Measurements from ENCODE around the gene MROH7.

Gene MROH7

GRCh38 chr1:54742282-54742681 lies 100.7 kb downstream of the MROH7 start:
- no peak for DNase-seq (ENCODE audit: low read depth)

- DNase-seq (ENCODE audit: low read depth) = no peak
Observed at GRCh38 chr1:54743416-54744226, 102.0 kb downstream of the MROH7 start.

- DNase-seq (ENCODE audit: low read depth) = no peak
Observed at GRCh38 chr1:54744696-54745095, 103.1 kb downstream of the MROH7 start.

GRCh38 chr1:54745274-54745673 lies 103.7 kb downstream of the MROH7 start:
- DNase-seq (ENCODE audit: low read depth) = no peak

GRCh38 chr1:54745864-54746263 lies 104.3 kb downstream of the MROH7 start:
- no peak for DNase-seq (ENCODE audit: low read depth)

- no peak for DNase-seq (ENCODE audit: low read depth)
Observed at GRCh38 chr1:54748094-54748835, 106.7 kb downstream of the MROH7 start.

GRCh38 chr1:54750596-54750995 lies 109.0 kb downstream of the MROH7 start:
- DNase-seq (ENCODE audit: low read depth) = no peak

GRCh38 chr1:54751426-54751825 lies 109.8 kb downstream of the MROH7 start:
- no peak for DNase-seq (ENCODE audit: low read depth)

GRCh38 chr1:54754045-54754444 lies 112.5 kb downstream of the MROH7 start:
- DNase-seq (ENCODE audit: low read depth) = no peak

GRCh38 chr1:54754486-54755285 lies 113.1 kb downstream of the MROH7 start:
- DNase-seq (ENCODE audit: low read depth) = no peak

- DNase-seq (ENCODE audit: low read depth) = no peak
Observed at GRCh38 chr1:54757833-54758232, 116.2 kb downstream of the MROH7 start.

GRCh38 chr1:54758678-54759348 lies 117.2 kb downstream of the MROH7 start:
- DNase-seq (ENCODE audit: low read depth) = no peak

Data from activated T-cell treated with anti-CD3 and anti-CD28 coated beads for 48 hours (primary cell).